Panc1 (cell line): ENCODE results near the gene KCNN3. TPM values are rescaled to one million over a fixed set of nuclear protein-coding genes. Genes with fewer than 3 reads are reported as not detected.

Source experiments
- ATAC-seq: fragments of 200-7000 bp; cut with Tn5 transposase; 2 replicates; pipeline ENCODE4 v1.9.1; 2020; ENCODE audit warnings: mild to moderate bottlenecking, moderate library complexity
- BruUV-seq: library from RNA; stranded (reverse); fragments of 400-500 nt; replicated peaks from 2 replicates; lab custom pipeline; 2021; lab: Mats Ljungman, UMichigan
- CTCF ChIA-PET: fragments of 300-600 bp; sonication (Branson Sonifier 250); formaldehyde crosslinking; loops from one replicate; lab custom pipeline; 2022; ENCODE audit warnings: antibody characterized with exemption; lab: Charles Lee
- POLR2A ChIA-PET: fragments of 300-600 bp; sonication (Branson Sonifier 250); formaldehyde crosslinking; loops from one replicate; lab custom pipeline; 2022; ENCODE audit warnings: antibody characterized with exemption; lab: Charles Lee
- DNase-seq: peaks from one replicate; pipeline ENCODE4 v3.0.0-alpha.2; 2010; ENCODE audit warnings: low read depth, low spot score
- H3K27ac ChIP-seq: 2 replicates; pipeline ENCODE4 v1.5.1; 2011; ENCODE audit warnings: mild to moderate bottlenecking, low read length, inconsistent platforms
- H3K27me3 ChIP-seq: fragments of 200-500 bp; sonication (Bioruptor generic); 2 replicates; pipeline ENCODE4 v1.6.0; 2014; ENCODE audit warnings: low read length, inconsistent platforms; ENCODE audit not compliant: control insufficient read depth, insufficient read depth
- H3K36me3 ChIP-seq: fragments of 200-500 bp; sonication (Bioruptor generic); 2 replicates; pipeline ENCODE4 v1.5.1; 2014; ENCODE audit warnings: inconsistent platforms, mild to moderate bottlenecking, low read length, moderate library complexity; ENCODE audit not compliant: control insufficient read depth, insufficient read depth
- H3K4me1 ChIP-seq: 2 replicates; pipeline ENCODE4 v1.5.1; 2011; ENCODE audit warnings: inconsistent platforms, mild to moderate bottlenecking, low read length, moderate library complexity; ENCODE audit not compliant: control insufficient read depth, insufficient read depth
- H3K4me3 ChIP-seq, 2 experiments: 2 replicates each; pipeline ENCODE4 v1.5.1; 2011 to 2012; ENCODE audit warnings: low read depth in 2 of 2, low read length in 2 of 2, mild to moderate bottlenecking in 2 of 2, inconsistent platforms in 1 of 2, moderate library complexity in 1 of 2
- H3K9me3 ChIP-seq: fragments of 200-500 bp; sonication (Bioruptor generic); 2 replicates; pipeline ENCODE4 v1.5.1; 2014; ENCODE audit warnings: low read depth, mild to moderate bottlenecking, inconsistent platforms, low read length, moderate library complexity; ENCODE audit not compliant: control insufficient read depth, insufficient read depth
- CTCF ChIP-seq: fragments of 450-650 bp; IDR thresholded peaks from 2 replicates; pipeline ENCODE4 v1.5.1; 2017; ENCODE audit warnings: mild to moderate bottlenecking
- POLR2AphosphoS5 ChIP-seq: IDR thresholded peaks from 2 replicates; pipeline ENCODE4 v1.6.1; 2012; ENCODE audit warnings: mild to moderate bottlenecking, low read depth, low read length, moderate library complexity
- REST ChIP-seq, 2 experiments: IDR thresholded peaks; 2 replicates each; pipeline ENCODE4 v1.6.1; 2011 to 2012; ENCODE audit warnings: low read depth in 2 of 2, control low read depth in 1 of 2, low read length in 1 of 2, mild to moderate bottlenecking in 1 of 2, moderate library complexity in 1 of 2; ENCODE audit not compliant: insufficient read depth in 1 of 2
- SIN3A ChIP-seq: IDR thresholded peaks from 2 replicates; pipeline ENCODE4 v1.6.1; 2012; ENCODE audit warnings: low read depth, mild to moderate bottlenecking, low read length, moderate library complexity, borderline replicate concordance; ENCODE audit not compliant: insufficient read depth
- TCF7L2 ChIP-seq: IDR thresholded peaks from 2 replicates; pipeline ENCODE4 v1.6.1; 2011; ENCODE audit warnings: mild to moderate bottlenecking, low read depth, low read length, inconsistent platforms
- in situ Hi-C: cut with HindIII; loops from 2 replicates; pipeline ENCODE4 v1.10.0; 2016; ENCODE audit warnings: low sequenced_read_pairs, low pct_unique_long_range_greater_than_20kb
- intact Hi-C: fragments of 100-400 bp; cut with micrococcal nuclease; formaldehyde crosslinking; loops from one replicate; pipeline ENCODE4 v1.10.0; 2022; ENCODE audit not compliant: unreplicated experiment
- total RNA-seq: library from RNA; stranded (reverse); gene quantifications from one replicate; pipeline ENCODE4 v1.2.1, GENCODE V29; 2021; ENCODE audit not compliant: unreplicated experiment

The KCNN3 gene
- total RNA-seq, 1 experiment from 2014 or later, result 0.05 TPM

- intact Hi-C loops (no loop called here), in situ Hi-C loops (no loop called here)
- ChIA-PET CTCF (no interaction called here), POLR2A (no interaction called here)
- H3K9me3 ChIP-seq, result no peaks in the 10 kb centered on the region
- DNase-seq, result no peak
- H3K4me1 ChIP-seq, result no peaks in the 10 kb centered on the region
- H3K36me3 ChIP-seq, result no peaks in the 10 kb centered on the region
- no peak overlapping the region for H3K27ac ChIP-seq
- ATAC-seq, result no peak
- peaks cover 4% of the 10 kb centered on the region; the same call in 1 of the 2 replicates for H3K27me3 ChIP-seq
- H3K4me3 ChIP-seq, result no peak overlapping the region
- TF ChIP-seq REST (IDR thresholded peaks at IDR 0.05; ENCODE audit: insufficient read depth in 1 of 2, low read depth in 2 of 2, low read length in 1 of 2), result no peak
- no peak for TF ChIP-seq CTCF
- no peak for TF ChIP-seq POLR2AphosphoS5
- no peak for TF ChIP-seq TCF7L2
- no peak for TF ChIP-seq SIN3A
- BruUV-seq, result no TSS peak
These were observed 83.1 kb downstream of the KCNN3 start for GRCh38 chr1:154786804-154787570.

- H3K27me3 ChIP-seq, result no peaks in the 10 kb centered on the region
- no peak for ATAC-seq
- intact Hi-C loops, result no loop called here
These were observed 85.1 kb downstream of the KCNN3 start for GRCh38 chr1:154784924-154785531.

More at GRCh38 chr1:154784924-154785531, 85.1 kb downstream of the KCNN3 start:
- H3K4me3 ChIP-seq, result no peak overlapping the region
- no peaks in the 10 kb centered on the region for H3K9me3 ChIP-seq
- no peaks in the 10 kb centered on the region for H3K36me3 ChIP-seq
- no peak for TF ChIP-seq CTCF
- TF ChIP-seq POLR2AphosphoS5, result no peak
- TF ChIP-seq REST (IDR thresholded peaks at IDR 0.05; ENCODE audit: insufficient read depth in 1 of 2, low read depth in 2 of 2, low read length in 1 of 2), result no peak
- TF ChIP-seq TCF7L2, result no peak
- no peak for TF ChIP-seq SIN3A
- in situ Hi-C loops, result no loop called here
- no peak for DNase-seq
- ChIA-PET CTCF (interaction anchor here (0.7 kb wide), 1 partner anchor 113 kb away, joined by 3 read pairs; no protein-coding TSS in a partner anchor), POLR2A (no interaction called here)
- no peak overlapping the region for H3K27ac ChIP-seq
- no peaks in the 10 kb centered on the region for H3K4me1 ChIP-seq
- BruUV-seq, result no TSS peak
